Stimulated activated CD4-positive, alpha-beta T cell treated with anti-CD3 and anti-CD28 coated beads, Interleukin-2, amount 100 ng/mL, for 24 hours (primary cell): ENCODE results near the gene FANCI.
"Not testable (repeated sequence)": the region's sequence is repeated elsewhere in the genome, so short reads cannot be mapped to it uniquely, and the experiment has no call there.

ENCODE experiments used
- DNase-seq, 2 donors: peaks; one replicate each; pipeline ENCODE4 v3.0.0-alpha.2; 2020

FANCI gene

DNA sequence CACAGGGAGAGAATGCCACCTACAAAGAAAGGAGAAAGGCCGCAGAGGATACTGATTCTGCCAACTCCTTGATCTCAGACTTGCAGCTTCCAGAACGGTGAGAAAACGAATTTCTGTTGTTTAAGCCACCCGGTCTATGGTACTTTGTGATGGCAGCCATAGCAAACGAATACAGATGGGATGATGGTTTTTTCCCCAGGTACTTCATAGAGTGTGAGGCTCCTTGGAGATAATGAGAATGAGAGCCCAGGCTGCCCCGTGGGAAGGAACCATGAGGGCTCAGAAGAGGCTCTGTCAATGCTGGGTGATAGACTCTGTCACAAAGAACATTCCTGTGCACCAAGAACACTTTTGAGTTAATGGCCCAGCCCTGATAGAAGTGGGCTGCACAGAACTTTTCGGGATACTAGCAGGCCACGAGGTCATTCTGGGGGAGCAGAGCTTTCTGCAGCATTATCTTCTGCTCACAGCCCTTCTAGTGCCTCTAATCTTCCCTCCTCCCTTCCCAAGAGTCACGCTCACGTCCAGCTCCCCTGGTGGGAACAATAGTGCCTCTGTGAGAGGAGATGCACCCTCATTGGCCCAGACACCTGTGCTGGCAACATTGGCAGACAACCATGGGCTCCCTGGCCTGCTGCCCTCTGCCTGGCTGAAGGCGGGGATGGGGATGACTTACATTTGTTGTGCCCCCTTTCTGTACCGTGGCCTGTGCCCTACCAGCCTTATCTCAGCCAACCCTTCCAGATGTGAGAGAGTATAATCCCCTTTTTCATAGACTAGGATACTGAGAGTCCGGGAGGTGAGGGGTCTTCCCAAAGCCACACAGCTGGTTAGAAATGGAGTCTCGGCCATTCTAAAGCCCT, 17.2 kb upstream of the FANCI start:
- no peak for DNase-seq

- DNase-seq = no peak
Measured at GRCh38 chr15:89227425-89227824, 16.4 kb upstream of the FANCI start.

- no peak for DNase-seq
Measured at GRCh38 chr15:89230277-89230676, 13.5 kb upstream of the FANCI start.

- DNase-seq = no peak
Measured at GRCh38 chr15:89231832-89232231, 11.9 kb upstream of the FANCI start.

DNA sequence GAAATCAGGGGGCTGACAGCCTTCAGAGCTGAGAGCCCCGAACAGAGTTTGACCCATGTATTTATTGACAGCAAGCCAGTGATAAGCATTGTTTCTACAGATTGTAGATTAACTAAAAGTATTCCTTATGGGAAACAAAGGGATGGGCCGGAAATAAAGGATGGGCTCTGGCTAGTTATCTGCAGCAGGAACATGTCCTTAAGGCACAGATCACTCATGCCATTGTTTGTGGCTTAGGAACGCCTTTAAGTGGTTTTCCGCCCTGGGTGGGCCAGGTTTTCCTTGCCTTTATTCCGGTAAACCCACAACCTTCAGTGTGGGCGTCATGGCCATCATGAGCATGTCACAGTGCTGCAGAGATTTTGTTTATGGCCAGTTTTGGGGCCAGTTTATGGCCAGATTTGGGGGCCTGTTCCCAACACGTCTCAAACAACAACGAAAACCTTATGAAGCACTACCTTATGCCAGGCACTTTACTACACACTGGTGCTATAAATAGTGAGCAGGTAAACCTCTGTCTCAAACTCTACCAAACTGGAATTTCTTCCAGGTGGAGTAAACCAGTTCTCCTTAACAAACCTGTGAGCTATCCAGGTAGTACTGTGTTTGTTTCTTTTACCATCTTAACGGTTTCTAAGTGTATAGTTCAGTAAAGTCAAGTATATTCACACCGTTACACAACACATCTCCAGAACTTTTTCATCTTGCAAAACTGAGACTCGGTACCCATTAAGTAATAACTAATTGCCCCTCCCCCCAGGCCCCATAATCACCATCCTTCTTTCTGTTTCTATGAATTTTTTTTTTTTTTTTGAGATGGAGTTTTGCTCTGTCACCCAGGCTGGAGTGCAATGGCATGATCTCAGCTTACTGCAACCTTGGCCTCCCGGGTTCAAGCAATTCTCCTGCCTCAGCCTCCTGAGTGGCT, 3.6 kb upstream of the FANCI start:
- not testable (repeated sequence) for DNase-seq

DNA sequence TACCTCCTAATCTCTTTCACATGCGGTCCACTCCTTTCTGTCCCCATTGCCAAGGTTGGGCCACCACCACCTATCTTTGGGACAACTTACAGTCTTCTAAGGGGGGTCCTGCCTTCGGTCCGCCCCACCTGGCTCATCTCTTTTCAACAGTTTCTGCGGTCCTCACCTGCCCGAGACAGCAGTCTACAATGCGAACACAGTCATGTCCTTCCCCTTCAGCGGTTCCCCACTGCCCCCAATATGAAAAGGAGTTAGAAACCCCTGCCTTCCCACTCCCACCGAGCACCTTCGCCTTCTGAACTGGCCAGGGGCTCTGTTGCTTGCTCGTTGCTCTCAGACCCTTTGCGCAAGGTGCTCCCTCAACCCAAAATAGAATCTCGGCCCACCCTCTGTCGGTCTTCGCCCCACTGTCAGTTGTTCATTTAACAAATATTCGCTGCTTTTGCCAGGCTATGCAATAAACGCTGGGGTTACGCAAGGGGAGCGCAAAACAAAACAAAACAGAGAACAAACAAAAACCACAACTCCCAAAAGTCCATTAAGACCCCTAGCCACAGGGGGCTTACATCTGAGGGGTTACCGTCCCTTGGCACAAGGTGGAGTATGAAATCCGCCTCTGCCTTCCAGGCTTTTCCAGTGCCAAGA, 611 bp upstream of the FANCI start:
- peak in 1 of 2 donors; percentile 23 for DNase-seq

DNA sequence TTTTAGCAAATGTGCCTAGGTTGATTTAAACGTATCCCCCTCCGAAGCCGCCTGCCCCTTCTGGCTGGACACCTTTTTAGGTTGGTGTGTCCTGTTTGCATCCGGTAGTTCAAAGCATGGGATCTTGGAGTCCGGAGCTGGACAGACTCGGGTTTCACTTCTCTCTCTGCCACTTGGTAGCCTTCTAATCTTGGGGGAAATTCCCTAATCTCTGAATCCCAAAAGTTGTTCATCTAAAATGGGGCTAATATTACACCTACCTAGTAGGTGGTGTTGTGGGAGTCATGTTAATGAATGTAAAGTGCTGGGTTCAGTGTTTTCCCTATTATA, 760 bp downstream of the FANCI start:
- no peak for DNase-seq

DNA sequence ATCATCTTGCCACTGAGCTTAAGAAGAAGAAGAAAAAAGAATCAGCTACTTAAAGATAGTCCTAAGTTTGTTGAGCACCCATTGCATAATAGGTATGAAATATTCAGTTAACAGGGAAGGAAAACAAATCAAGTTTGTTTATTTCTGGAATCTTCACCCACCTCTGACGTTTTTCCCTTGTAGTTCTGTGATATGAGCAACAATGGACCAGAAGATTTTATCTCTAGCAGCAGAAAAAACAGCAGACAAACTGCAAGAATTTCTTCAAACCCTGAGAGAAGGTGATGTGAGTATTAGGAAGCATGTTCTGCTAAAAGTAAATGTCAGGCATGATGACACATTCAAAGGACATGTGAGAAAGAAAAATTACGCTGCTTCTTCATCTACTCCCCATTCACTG, 3.7 kb downstream of the FANCI start:
- DNase-seq = no peak

DNA sequence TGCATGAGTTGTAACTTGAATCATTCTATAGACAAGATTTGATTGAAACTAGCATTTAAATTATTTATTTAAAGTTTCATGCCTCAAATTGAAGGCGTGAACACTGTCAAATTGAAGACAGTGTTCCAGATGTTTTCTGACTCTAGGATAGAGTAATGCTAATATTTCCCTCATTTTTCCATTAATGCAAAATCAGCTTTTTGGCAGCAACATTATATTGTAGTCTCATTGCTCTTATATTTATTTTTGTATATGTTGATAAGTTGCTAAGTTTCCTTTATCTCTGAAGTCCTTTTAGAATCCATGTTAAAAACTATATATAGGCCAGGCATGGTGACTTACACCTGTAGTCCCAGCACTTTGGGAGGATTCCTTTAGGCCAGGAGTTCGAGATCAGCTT, 4.8 kb downstream of the FANCI start:
- no peak for DNase-seq

DNA sequence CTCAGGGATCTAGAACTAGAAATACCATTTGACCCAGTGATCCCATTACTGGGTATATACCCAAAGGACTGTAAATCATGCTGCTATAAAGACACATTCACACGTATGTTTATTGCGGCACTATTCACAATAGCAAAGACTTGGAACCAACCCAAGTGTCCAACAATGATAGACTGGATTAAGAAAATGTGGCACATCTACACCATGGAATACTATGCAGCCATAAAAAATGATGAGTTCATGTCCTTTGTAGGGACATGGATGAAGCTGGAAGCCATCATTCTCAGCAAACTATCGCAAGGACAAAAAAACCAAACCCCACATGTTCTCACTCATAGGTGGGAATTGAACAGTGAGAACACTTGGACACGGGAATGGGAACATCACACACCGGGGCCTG, 6.4 kb downstream of the FANCI start:
- not testable (repeated sequence) for DNase-seq

DNA sequence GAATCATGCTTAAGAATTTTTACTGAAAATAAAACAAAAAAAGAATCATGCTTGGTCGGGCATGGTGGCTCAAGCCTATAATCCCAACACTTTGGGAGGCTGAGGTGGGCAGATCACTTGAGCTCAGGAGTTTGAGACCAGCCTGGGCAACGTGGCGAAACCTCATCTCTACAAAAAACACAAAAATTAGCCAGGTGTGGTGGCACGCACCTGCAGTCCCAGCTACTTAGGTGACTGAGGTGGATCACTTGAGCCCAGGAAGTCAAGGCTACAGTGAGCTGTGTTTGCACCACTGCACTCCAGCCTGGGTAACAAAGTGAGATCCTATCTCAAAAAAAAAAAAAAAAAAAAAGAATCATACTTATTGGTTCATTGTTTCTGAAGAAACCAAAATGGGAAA, 33.5 kb downstream of the FANCI start:
- DNase-seq = not testable (repeated sequence)

- DNase-seq = no peak
Measured at GRCh38 chr15:89278307-89278706, 34.5 kb downstream of the FANCI start.

GRCh38 chr15:89282631-89283030, 38.9 kb downstream of the FANCI start:
- no peak for DNase-seq

- no peak for DNase-seq
Measured at GRCh38 chr15:89283201-89283600, 39.4 kb downstream of the FANCI start.

DNA sequence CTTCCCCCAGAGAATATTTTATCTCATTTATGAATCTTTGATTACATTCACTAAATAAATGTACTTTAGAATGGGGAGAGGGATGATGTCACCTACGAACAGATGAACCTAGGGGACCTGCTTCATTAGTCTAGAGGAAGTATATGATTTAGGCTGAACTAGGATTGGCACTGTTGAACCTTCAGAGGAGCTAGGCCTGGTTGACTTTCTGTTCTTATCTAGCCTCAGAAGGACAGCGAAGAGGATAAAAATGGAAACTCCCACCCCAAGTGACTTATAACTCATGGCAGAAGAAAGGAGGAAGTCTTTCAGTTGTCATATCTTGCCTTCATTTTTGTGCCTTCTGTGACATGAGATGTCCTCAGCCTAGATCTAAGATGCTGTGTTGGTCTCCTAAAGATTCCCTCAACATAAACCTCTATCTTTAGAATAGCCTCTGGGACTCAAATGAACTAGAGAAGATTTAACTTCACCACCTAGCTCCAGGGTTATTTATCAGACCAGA, 48.2 kb downstream of the FANCI start:
- DNase-seq = no peak

DNA sequence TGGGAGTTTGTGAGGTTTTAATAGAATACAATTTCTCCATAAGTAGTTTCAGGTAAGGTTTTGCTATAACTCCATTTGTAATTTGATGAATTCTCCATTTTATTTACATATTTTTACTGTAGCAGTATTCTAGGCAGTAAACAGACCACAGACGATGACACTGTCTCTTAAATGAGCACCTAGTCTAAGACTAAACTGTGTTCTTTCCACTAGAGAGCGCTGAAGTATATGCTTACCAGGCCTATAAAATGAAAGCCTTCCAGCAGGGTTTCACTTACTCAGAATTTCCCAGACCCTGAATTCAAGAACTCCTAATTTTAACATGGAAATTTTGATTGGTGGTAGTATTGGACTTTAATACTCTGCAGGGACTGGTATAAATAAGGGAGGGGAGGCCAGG, 49.2 kb downstream of the FANCI start:
- DNase-seq = no peak

GRCh38 chr15:89299896-89300295, 56.1 kb downstream of the FANCI start:
- no peak for DNase-seq

DNA sequence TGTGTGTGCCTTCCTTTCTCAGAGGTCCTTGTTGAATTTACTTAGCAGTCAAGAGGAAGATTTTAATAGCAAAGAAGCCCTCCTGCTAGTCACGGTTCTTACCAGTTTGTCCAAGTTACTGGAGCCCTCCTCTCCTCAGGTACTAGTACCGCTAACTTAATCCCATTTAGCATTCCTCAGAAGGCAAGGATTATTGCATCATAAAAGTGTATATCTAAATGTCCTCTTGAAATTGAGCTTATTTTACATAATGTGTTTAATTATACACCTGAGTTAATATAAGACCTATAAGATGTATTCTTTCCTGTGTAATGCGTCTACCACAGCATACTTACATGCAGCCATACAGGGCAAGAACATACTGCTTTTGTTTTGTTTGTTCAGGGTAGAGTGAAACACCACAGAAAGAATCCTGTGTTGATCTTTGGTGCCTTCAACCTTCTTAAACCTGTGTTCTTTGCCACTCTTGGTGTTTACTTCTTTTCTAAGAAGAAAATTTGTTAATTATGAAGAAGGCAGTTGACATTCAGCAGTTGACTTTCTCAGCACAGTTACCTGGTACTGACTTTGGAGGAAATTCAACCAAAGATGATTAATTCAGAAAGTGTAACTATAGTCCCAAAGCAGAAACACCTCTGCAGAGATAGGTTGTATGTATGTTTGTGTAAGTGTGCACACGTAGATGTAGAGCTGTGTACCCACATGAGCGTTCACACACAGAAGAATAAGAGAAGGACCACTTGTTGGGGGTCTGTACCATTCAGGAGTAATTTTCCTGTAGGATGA, 57.7 kb downstream of the FANCI start:
- DNase-seq = no peak

GRCh38 chr15:89303986-89304385, 60.2 kb downstream of the FANCI start:
- DNase-seq = no peak

DNA sequence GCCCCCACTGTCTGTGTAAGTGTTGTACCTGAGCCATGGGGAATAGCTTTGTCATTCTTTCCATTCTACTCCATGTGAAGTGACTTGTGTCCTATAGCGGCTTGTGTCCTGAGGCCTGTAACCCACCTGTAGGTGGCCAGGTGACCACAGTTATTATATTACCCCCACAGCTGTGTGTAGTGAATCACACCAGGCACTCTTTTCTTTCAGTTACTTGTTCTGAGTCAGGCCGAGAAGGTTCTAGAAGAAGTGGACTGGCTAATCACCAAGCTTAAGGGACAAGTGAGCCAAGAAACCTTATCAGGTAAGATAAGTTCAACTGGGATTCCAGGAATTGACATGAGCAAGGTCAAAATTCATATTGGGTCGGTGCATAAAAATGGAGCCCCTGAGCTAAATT, 61.6 kb downstream of the FANCI start:
- no peak for DNase-seq

GRCh38 chr15:89307046-89307587, 63.3 kb downstream of the FANCI start:
- no peak for DNase-seq

- no peak for DNase-seq
Measured at GRCh38 chr15:89307791-89308190, 64.0 kb downstream of the FANCI start.
